Choroid plexus epithelial cell (primary cell): ENCODE results near the gene TUFM.
"Not testable (repeated sequence)": the region's sequence is repeated elsewhere in the genome, so short reads cannot be mapped to it uniquely, and the experiment has no call there.

Experiments used
- DNase-seq: peaks from one replicate; pipeline ENCODE4 v3.0.0-alpha.2; 2010; ENCODE audit warnings: low read depth
- H3K4me3 ChIP-seq: 2 replicates; pipeline ENCODE4 v1.5.1; 2011; ENCODE audit warnings: low read depth, mild to moderate bottlenecking, control low read depth, low read length, moderate library complexity
- TF ChIP-seq, protein P1 (sequence below): conservative IDR thresholded peaks from 2 replicates; pipeline ENCODE4 v1.5.1; 2011; ENCODE audit warnings: low read depth, mild to moderate bottlenecking, control low read depth, inconsistent platforms, low read length, moderate library complexity

Gene TUFM

DNA sequence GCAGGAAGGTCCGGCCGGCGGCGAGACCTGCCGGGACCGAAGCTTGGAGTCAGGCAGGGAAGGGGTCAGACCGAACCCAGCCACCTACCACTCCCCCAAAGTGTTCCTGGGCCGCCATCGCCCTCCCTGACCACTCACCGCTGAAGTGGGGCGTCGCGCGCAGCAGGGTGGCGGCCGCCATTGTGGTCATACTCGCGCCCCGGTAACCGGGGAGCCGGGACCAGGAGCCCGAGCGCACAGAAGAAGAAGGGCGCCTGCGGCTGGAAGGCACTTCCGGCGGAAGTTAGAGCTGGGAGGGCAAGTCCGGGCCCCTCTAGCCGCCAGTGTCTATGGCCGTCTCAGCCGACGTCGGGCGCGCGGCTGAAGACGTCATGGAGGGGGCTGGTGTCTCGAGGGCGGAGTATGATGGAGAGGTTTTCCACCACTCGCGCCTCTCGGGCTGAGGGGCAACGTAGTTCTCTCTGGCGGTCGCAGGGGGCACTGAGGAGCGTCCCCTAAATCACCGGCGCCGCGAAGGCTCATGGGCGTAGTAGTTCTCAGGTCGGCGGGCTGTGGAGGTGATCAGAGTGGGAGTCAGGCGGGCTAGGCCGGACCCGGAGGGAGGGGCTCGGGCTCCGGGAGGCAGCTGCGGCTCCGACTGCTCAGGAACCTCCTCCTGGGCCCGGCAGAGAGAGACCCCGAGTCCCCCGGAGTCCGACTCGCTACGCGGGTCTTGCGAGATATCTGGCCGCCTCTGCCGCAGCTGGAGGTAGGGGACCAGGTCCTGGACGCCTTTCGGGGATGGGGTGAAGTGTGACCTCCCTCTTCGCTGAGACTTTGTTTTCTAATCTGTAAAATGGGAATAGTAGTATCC lies at the start of gene TUFM:
TUFM (minus strand) TSS at position 269 of the 853 bp plus-strand sequence; CDS start at position 190, 79 bp downstream.
- peak within 1 kb of the TSS; percentile 94 for H3K4me3 ChIP-seq
- DNase-seq, result peak; percentile 99
- TF ChIP-seq, protein P1, sequence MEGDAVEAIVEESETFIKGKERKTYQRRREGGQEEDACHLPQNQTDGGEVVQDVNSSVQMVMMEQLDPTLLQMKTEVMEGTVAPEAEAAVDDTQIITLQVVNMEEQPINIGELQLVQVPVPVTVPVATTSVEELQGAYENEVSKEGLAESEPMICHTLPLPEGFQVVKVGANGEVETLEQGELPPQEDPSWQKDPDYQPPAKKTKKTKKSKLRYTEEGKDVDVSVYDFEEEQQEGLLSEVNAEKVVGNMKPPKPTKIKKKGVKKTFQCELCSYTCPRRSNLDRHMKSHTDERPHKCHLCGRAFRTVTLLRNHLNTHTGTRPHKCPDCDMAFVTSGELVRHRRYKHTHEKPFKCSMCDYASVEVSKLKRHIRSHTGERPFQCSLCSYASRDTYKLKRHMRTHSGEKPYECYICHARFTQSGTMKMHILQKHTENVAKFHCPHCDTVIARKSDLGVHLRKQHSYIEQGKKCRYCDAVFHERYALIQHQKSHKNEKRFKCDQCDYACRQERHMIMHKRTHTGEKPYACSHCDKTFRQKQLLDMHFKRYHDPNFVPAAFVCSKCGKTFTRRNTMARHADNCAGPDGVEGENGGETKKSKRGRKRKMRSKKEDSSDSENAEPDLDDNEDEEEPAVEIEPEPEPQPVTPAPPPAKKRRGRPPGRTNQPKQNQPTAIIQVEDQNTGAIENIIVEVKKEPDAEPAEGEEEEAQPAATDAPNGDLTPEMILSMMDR, result peak; percentile 67

DNA sequence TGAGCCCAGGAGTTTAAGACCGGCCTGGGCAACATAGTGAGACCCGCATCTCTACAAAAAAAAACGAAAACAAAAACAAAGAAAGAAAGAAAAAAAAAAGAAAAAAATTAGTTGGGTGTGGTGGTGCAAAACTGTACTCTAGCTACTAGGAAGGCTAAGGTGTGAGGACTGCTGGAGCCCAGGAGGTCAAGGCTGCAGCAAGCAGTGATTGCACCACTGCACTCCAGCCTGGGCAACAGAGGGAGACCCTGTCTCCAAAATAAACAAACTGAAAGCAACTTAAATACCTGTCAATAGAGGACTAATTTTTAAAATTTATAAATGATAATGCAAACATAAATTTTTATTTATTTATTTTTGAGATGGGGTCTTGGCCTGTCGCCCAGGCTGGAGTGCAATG lies 49.5 kb upstream of the TUFM start:
- TF ChIP-seq, protein P1, result no peak
- no peak for DNase-seq
- no peak overlapping the region for H3K4me3 ChIP-seq

DNA sequence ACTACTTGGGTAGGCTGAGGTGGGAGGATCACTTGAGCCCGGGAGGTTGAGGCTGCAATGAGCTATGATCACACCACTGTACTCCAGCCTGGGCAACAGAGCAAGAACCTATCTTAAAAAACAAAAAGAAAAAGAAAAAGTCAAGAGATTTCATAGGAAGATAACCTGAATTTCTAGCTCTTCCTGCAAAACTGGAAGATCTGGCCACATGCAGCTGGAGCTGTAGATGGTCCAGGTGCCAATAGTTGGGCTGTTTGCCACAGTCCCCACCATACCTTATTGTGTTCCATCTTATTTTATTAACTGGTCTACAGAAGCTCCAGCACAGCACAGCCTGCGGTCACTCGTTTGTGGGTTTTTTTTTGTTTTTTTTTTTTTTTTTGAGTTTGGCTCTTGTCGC lies 47.1 kb upstream of the TUFM start:
- no peak overlapping the region for H3K4me3 ChIP-seq
- TF ChIP-seq, protein P1, result no peak
- DNase-seq, result no peak

DNA sequence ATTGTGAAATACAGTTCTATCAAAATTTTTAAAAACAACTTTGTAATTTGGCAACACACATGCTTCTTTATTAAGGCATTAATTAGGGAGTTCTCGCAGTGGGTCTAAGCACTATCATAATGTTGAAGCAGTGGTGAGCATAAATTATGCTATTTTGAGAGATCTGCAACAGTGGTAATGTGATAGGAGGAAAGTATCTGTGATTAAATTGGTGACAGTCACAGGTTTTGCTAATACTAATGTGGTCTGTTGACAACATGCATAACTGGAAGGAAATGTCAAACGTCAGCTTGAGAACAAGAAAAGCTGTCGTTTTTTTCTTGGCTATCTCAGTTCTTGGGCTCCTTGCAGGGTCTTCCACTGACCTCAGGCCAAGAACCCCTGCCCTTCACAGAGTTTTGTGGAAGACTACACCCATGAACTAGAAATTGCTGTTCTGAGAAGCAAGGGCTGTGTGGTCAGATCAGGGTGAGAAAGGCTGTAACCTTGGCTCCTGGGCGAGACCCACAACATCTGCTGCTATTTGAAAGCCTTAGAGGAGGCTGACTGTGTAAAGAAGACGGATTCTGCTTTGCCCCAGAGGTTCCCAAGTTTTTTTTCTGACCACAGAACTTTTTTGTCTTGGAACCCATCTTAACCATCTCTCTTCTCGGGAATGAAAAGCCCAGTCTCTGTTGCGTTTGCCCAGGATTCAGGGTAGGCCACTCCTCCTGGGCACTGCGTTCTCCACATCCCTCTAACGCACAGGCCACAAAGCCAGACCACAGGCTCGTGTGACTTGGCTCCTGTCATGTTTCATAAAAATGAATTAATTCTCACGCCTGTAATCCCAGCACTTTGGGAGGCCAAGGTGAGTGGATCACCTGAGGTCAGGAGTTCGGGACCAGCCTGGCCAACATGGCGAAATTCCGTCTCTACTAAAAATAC lies 46.1 kb upstream of the TUFM start:
- H3K4me3 ChIP-seq, result no peak overlapping the region
- no peak for DNase-seq
- TF ChIP-seq, protein P1, result no peak

DNA sequence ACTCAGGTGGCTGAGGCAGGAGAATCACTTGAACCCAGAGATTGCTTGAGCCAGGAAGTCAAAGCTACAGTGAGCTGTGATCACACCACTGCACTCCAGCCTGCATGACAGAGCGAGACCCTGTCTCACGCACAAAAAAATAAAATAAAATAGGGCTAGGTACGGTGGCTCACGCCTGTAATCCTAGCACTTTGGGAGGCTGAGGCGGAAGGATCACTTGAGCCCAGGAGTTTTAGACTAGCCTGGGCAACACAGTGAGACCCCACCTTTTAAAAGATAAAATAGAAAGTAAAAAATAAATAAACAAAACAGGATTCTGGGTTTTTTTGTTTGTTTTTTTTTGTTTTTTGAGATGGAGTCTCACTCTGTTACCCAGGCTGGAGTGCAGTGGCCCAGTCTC lies 44.2 kb upstream of the TUFM start:
- DNase-seq, H3K4me3 ChIP-seq: not testable (repeated sequence)

DNA sequence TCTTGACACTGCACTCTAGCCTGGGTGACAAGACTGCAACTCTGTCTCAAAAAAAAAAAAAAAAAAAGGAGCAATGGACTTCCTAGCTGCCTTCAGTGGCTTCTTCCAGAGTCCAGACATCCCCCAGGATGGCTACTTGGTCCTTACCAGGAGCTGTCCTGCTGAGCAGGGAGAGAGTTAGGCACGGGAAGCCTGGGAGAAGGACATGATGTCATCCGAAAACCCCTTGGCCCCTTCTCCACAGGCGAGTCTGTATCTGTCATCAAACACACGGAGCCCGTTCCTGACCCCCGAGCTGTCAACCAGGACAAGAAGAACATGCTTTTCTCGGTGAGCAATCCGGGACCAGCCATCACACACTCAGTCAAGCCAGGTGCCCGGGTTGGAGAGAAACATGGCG lies 40.8 kb upstream of the TUFM start:
- no peak for DNase-seq
- TF ChIP-seq, protein P1, result no peak
- no peak overlapping the region for H3K4me3 ChIP-seq

DNA sequence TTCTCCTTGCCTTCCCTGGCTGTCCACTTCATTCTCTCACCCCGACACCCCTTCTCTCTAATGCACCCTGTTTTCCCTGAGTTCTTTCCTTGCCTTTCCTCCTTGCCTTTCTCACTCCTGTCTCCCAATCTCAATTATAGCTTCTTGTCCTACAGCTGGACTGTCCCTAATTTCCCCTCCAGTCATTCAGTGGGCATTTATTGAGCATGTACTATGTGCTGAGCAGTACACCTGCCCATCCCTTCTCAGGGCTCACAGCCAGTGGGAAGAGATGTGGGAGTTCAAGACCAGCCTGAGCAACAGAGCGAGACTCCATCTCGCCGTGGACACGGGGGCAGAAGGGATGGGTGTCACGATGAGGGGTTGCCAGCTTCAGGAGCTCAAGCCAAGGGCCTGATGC lies 37.9 kb upstream of the TUFM start:
- H3K4me3 ChIP-seq, result no peak overlapping the region

More for the DNA sequence above, 37.9 kb upstream of the TUFM start:
- TF ChIP-seq, protein P1, result no peak
- no peak for DNase-seq
